Measurements from ENCODE around the gene APOA4.

The APOA4 gene

DNA sequence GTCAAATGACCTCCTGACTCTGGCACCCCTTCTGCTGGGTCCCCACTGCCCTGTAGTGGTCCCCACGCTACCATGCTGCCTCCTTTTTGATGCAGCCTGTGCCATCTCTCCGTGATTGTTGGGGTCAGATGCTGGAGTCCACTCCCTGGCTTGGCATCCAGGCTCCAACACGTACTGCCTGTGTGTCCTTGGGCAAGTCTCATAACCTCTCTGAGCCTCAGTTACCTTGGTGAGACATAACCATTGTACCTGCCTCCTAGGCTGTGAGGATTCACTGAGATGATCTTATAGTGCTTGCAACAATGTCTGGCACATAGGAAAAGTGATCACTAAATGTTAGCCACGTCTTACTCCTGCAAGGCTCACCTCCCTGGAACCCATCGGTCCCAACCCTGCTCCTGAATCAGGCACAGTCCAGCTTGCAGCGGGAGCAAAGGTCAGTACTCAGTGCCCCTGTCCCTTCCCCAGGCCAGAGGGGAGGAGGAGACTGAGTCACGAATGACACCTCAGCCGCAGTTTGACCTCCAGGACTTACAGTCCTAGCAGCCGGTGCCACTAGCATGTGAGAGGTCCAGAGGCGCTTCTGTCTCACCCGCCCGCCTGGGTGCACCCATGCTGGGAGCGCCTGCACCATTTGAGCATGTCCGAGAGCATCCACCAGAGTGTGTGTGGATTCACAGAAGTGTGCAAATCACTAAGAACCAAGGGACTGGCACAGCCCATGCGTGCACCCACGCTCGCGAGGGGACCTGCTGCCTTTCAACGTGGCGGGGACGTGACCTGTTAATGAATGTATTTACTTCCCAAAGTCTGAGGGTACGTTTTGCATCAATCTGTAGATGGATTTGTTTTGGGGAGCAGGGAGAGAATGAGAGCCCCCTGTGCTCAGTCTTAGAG is 3.0 kb upstream of the APOA4 start:
- no peak for TF ChIP-seq Cebpa-rat (IDR thresholded peaks at IDR 0.05)
- no peaks in the 10 kb centered on the region for H3K36me3 ChIP-seq
- no peaks in the 10 kb centered on the region for H3K27me3 ChIP-seq
- H4K20me1 ChIP-seq: no peaks in the 10 kb centered on the region
- H3K9me3 ChIP-seq: no peaks in the 10 kb centered on the region
- H3K27ac ChIP-seq: no peak overlapping the region
- no peak overlapping the region for H3K4me3 ChIP-seq
- H3K4me2 ChIP-seq: no peak overlapping the region
- peaks cover 10% of the 10 kb centered on the region for H3K4me1 ChIP-seq
- H3K9ac ChIP-seq: no peak overlapping the region

DNA sequence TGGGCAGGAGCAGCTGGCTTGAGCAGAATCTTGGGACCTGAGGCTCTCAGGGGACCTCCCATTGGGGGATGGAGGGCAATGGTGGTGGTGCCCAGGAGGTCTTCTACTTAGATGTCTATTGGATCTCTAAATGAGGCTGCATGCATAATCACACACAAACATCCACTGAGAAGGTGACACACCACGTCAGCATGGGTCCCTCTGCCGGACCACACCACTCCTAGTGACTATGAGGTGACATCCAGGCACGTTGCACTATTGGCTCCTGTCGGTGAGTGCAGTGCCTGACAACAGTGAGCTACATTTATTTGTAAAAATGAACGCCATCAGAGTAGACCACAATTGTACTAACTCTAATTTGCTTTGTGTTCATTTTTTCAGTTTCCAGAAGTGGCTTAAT is 2.3 kb upstream of the APOA4 start:
- Histone ChIP-seq H3K4me3 (no peak overlapping the region), H3K27me3 (no peaks in the 10 kb centered on the region), H4K20me1 (no peaks in the 10 kb centered on the region), H3K4me1 (peaks cover 10% of the 10 kb centered on the region), H3K9ac (no peak overlapping the region), H3K9me3 (no peaks in the 10 kb centered on the region), H3K4me2 (no peak overlapping the region), H3K36me3 (no peaks in the 10 kb centered on the region), H3K27ac (no peak overlapping the region)
- TF ChIP-seq Cebpa-rat (IDR thresholded peaks at IDR 0.05): no peak

DNA sequence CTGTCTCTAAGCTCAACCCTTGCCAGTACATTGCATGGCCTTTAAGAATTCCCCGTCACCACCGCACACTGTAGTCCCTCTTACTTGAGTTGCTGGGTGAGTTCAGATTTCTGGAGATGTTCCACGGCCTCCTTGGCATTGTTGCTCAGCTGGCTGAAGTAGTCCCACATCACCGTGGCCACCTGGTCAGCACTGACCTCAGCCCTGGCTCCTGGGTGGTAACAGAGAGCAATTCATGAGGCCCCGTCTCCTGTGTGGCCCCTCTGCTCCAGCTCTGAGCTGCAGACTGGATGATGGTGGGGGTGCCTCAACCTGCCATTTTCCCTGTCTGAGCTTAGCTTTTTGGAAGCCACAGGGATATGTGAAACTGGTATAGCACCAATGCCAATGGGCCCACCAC is 529 bp downstream of the APOA4 start:
- no peak overlapping the region for H3K4me2 ChIP-seq
- H3K9me3 ChIP-seq: no peaks in the 10 kb centered on the region
- H3K36me3 ChIP-seq: no peaks in the 10 kb centered on the region
- no peak overlapping the region for H3K4me3 ChIP-seq
- no peak overlapping the region for H3K9ac ChIP-seq
- H3K27me3 ChIP-seq: no peaks in the 10 kb centered on the region
- H3K4me1 ChIP-seq: no peaks in the 10 kb centered on the region
- no peak for TF ChIP-seq Cebpa-rat (IDR thresholded peaks at IDR 0.05)
- no peak overlapping the region for H3K27ac ChIP-seq
- H4K20me1 ChIP-seq: no peaks in the 10 kb centered on the region

DNA sequence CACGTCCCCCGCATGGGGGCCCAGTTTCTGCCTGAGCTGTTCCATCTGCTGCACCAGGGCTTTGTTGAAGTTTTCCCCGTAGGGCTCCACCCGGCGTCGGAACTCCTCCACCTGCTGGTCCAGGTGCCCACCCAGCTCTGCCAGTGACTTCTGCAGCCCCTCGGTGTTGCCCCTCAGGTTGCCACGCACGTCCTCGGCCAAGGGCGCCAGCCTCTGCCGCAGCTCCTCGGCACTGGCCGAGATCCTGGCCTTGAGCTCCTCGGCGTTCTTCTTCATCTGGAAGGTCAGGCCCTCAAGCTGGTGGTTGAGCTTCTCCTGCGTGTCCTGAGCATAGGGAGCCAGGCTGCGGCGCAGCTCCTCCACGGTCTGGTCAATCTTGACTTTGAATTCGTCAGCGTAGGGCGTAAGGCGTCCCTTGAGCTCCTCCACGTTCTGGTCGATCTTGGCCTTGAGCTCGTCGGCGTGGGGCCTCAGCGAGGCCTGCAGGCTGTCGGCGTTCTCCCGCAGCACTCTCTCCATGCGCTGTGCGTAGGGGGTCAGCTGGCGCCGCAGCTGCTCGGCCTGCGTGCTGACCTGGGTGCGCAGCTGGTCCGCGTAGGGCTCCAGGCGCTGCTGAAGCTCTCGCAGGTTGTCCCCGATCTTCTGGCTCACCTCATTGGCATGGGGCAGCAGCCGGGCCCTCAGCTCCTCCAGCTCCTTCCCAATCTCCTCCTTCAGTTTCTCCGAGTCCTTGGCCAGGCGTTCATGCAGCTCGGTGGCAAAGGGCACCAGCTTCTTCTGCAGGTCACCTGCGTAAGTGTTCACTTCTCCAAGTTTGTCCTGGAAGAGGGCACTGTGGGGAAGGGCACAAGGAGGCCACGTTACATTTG is 1.8 kb downstream of the APOA4 start:
- no peak for TF ChIP-seq Cebpa-rat (IDR thresholded peaks at IDR 0.05)
- H3K4me2 ChIP-seq: no peak overlapping the region

DNA sequence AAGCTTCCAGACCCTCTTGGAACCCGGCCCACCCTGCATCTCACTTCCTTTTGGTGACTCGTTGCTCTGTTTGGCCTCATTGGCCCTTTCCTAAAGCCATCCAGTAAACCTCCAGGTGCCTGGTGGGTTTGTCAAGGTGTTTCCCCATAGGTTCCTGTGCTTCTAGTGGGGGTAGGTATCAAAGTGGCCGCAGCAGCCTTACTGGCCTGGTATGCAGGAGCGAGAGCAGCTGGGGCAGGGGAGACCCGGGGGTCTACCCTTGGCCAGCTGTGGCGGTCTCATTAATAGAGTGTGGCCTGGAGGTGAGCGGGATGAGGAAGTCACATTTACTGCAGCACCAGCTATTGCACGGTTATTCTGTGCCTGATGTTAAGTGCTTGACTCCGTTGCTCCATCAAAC is 4.1 kb downstream of the APOA4 start:
- Histone ChIP-seq H3K27ac (no peak overlapping the region), H3K9me3 (no peaks in the 10 kb centered on the region), H3K27me3 (no peaks in the 10 kb centered on the region), H3K36me3 (no peaks in the 10 kb centered on the region), H3K4me3 (no peak overlapping the region), H3K4me2 (no peak overlapping the region), H3K4me1 (no peaks in the 10 kb centered on the region), H4K20me1 (no peaks in the 10 kb centered on the region), H3K9ac (no peak overlapping the region)
- no peak for TF ChIP-seq Cebpa-rat (IDR thresholded peaks at IDR 0.05)

More for the DNA sequence above, 1.8 kb downstream of the APOA4 start:
- no peaks in the 10 kb centered on the region for H3K36me3 ChIP-seq
- no peaks in the 10 kb centered on the region for H3K4me1 ChIP-seq
- H3K9me3 ChIP-seq: no peaks in the 10 kb centered on the region
- H3K27me3 ChIP-seq: no peaks in the 10 kb centered on the region
- no peak overlapping the region for H3K27ac ChIP-seq
- H3K4me3 ChIP-seq: no peak overlapping the region
- H4K20me1 ChIP-seq: no peaks in the 10 kb centered on the region
- no peak overlapping the region for H3K9ac ChIP-seq

DNA sequence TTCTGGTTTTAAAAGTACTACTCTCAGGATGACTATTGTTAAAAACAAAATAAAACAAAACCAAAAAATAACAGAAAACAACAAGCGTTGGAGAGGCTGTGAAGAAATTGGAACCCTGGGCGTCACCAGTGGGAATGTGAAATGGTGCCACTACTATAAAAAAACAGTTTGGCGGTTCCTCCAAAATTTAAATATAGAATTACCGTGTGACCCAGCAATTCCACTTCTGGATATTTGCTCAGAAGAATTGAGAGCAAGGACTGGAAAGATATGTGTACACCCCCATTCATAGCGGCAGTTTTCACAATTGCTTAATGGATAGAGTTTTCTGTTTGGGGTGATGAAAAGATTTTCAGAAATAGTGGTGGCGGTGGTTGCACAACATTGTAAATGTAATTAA is 8.6 kb downstream of the APOA4 start:
- Histone ChIP-seq H4K20me1 (no peaks in the 10 kb centered on the region), H3K27me3 (no peaks in the 10 kb centered on the region), H3K4me3 (no peak overlapping the region), H3K9me3 (no peaks in the 10 kb centered on the region), H3K4me1 (no peaks in the 10 kb centered on the region), H3K9ac (no peak overlapping the region), H3K4me2 (no peak overlapping the region), H3K27ac (no peak overlapping the region), H3K36me3 (no peaks in the 10 kb centered on the region)
- TF ChIP-seq Cebpa-rat (IDR thresholded peaks at IDR 0.05): no peak

DNA sequence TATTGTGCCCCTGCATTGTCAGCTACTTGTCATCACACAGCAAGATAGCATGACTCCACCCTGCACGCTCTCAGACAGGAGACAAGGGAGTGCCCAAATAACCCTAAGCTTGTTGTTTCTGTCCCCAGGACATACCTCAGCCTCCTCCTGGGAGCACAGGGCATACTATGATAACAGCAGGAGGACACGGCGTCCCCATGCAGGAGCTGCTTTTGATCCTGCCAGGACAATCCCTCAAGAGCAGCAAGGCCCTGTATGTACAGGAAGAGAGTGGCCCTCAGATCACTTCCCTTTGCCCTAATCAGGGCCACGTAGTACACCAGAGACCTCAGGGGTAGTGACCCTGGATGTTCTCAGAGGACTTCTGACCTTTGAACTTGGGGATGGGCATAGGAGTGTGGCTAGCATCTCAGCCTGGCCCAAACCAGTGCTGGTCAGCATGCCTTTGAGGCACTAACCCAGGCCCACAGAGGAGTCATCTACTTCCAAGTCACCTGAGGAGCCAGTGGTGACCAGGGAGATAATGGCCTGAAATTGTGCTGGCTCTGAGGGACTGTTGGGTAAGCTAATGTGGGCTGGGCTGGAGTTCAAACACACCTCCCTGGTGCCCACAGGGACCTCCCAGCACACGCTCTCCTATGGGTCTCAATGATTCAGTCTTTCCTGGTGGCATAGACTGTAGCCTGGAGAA is 9.2 kb downstream of the APOA4 start:
- Histone ChIP-seq H3K4me1 (no peaks in the 10 kb centered on the region), H3K27me3 (no peaks in the 10 kb centered on the region), H4K20me1 (no peaks in the 10 kb centered on the region), H3K36me3 (no peaks in the 10 kb centered on the region), H3K9ac (no peak overlapping the region), H3K4me2 (no peak overlapping the region), H3K27ac (no peak overlapping the region), H3K4me3 (no peak overlapping the region), H3K9me3 (no peaks in the 10 kb centered on the region)
- TF ChIP-seq Cebpa-rat (IDR thresholded peaks at IDR 0.05): no peak

DNA sequence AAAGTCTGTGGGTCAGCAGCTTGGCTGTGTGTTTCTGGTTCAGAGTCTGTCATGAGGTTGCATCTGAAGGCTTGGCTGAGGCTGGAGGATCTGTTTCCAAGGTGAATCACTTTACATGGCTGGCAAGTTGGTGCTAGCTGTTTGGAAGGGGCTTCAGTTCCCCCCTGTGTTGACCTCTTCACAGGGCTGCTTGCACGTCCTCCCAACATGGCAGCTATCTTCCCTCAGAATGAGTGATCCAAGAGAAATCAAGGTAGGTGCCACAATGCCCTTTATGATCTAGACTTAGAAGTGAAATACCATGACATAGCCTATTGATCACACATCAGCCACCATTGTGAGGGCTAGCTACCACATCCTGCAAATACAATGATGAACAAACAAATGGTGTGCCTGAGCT is 9.9 kb downstream of the APOA4 start:
- no peaks in the 10 kb centered on the region for H3K9me3 ChIP-seq
- H3K9ac ChIP-seq: no peak overlapping the region
- H3K4me3 ChIP-seq: no peak overlapping the region
- no peaks in the 10 kb centered on the region for H3K36me3 ChIP-seq
- H3K27me3 ChIP-seq: no peaks in the 10 kb centered on the region
- H3K4me2 ChIP-seq: no peak overlapping the region
- H4K20me1 ChIP-seq: no peaks in the 10 kb centered on the region
- no peak for TF ChIP-seq Cebpa-rat (IDR thresholded peaks at IDR 0.05)
- H3K27ac ChIP-seq: no peak overlapping the region
- H3K4me1 ChIP-seq: no peaks in the 10 kb centered on the region

DNA sequence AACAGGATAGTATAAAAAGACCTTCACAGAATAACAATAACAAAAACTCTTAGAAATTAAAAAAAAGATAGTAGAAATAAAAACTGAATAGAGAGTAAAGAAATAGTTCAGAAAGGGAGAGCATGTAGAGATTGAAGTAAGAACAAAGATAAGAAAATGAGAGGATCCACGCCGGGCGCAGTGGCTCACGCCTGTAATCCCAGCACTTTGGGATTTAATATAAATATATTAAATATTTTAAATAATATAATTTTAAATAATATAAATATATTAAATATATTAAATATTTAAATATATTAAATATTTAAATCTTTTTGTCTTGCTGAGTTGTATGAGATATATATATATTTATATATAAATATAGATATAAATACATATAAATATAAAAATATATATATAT is 11.0 kb downstream of the APOA4 start:
- Histone ChIP-seq H3K4me1 (no peaks in the 10 kb centered on the region), H3K36me3 (no peaks in the 10 kb centered on the region), H3K4me2 (no peak overlapping the region), H3K27me3 (no peaks in the 10 kb centered on the region), H3K4me3 (no peak overlapping the region), H3K9ac (no peak overlapping the region), H3K27ac (no peak overlapping the region), H3K9me3 (no peaks in the 10 kb centered on the region), H4K20me1 (no peaks in the 10 kb centered on the region)
- TF ChIP-seq Cebpa-rat (IDR thresholded peaks at IDR 0.05): no peak

Measured in BLaER1 (cell line).